GM12891 (cell line): ENCODE measurements around the gene DSC1.

Experiments used
- PAX5 ChIP-seq: IDR thresholded peaks from 2 replicates; pipeline ENCODE4 v1.6.1; 2011; ENCODE audit warnings: low read length, moderate library complexity, mild to moderate bottlenecking; ENCODE audit not compliant: insufficient read depth, severe bottlenecking
- POLR2A ChIP-seq: IDR thresholded peaks from 2 replicates; pipeline ENCODE4 v1.6.1; 2011; ENCODE audit warnings: low read depth, low read length, control low read depth
- POLR2AphosphoS5 ChIP-seq: IDR thresholded peaks from 2 replicates; pipeline ENCODE4 v1.6.1; 2011; ENCODE audit warnings: low read depth, low read length, control low read depth
- TAF1 ChIP-seq: IDR thresholded peaks from 2 replicates; pipeline ENCODE4 v1.6.1; 2011; ENCODE audit warnings: low read depth, low read length, control low read depth

- TF ChIP-seq POLR2A = no peak
- no peak for TF ChIP-seq POLR2AphosphoS5
- TF ChIP-seq TAF1 = no peak
- no peak for TF ChIP-seq PAX5
Measured at GRCh38 chr18:31189757-31190156, 27.1 kb upstream of the DSC1 start.
